Lower lobe of right lung (tissue), 2 donors: ENCODE results near the gene TINAGL1. TPM values are rescaled to one million over a fixed set of nuclear protein-coding genes. Genes with fewer than 3 reads are reported as not detected.
A peak's percentile ranks its signal among the peaks of the same experiment; 100 is the strongest.

Experiments
- ATAC-seq, 2 donors: fragments of 200-7000 bp; cut with Tn5 transposase; one replicate each; pipeline ENCODE4 v1.9.1; 2020 to 2022; ENCODE audit warnings: mild to moderate bottlenecking in 2 of 2, moderate library complexity in 2 of 2
- DNase-seq: peaks from one replicate; pipeline ENCODE4 v3.0.0-alpha.2; 2020
- H3K27ac ChIP-seq: fragments of 200-600 bp; one replicate; pipeline ENCODE4 v1.8.0; 2022
- H3K27me3 ChIP-seq: fragments of 200-600 bp; one replicate; pipeline ENCODE4 v1.8.0; 2022; ENCODE audit warnings: low read depth
- H3K36me3 ChIP-seq: fragments of 200-600 bp; one replicate; pipeline ENCODE4 v1.8.0; 2022; ENCODE audit warnings: mild to moderate bottlenecking
- H3K4me1 ChIP-seq: fragments of 200-600 bp; one replicate; pipeline ENCODE4 v1.8.0; 2022
- H3K4me3 ChIP-seq: fragments of 200-600 bp; one replicate; pipeline ENCODE4 v1.8.0; 2022; ENCODE audit warnings: mild to moderate bottlenecking
- H3K9me3 ChIP-seq: fragments of 200-600 bp; one replicate; pipeline ENCODE4 v1.8.0; 2022
- CTCF ChIP-seq: fragments of 200-600 bp; IDR thresholded peaks from one replicate; pipeline ENCODE4 v1.8.0; 2022; ENCODE audit warnings: antibody characterized with exemption, mild to moderate bottlenecking
- intact Hi-C: fragments of 100-400 bp; cut with DNase I; formaldehyde crosslinking; loops from one replicate; pipeline ENCODE4 v1.11.0; 2022
- total RNA-seq: library from RNA; stranded (reverse); fragmentation: NEBNext Ultra II Directional; extraction: Animal tissue kit (Norgen Biotek cat#: 25700); gene quantifications from one replicate; pipeline ENCODE4 v1.2.1, GENCODE V29; 2021
- donor health status: DM: no; HTN: yes; CAD: no; lungs with severe emphysema.

The TINAGL1 gene
- total RNA-seq, 1 donor from 2014 or later = 64.5 TPM

GRCh38 chr1:31624731-31625514 lies 48.6 kb downstream of the TINAGL1 start:
- no peak overlapping the region for H3K27ac ChIP-seq
- no peak for ATAC-seq
- peaks cover 40% of the 10 kb centered on the region for H3K4me1 ChIP-seq

GRCh38 chr1:31625561-31626222 lies 49.4 kb downstream of the TINAGL1 start:
- no peak for ATAC-seq
- H3K36me3 ChIP-seq = peaks cover 34% of the 10 kb centered on the region

More at GRCh38 chr1:31624731-31625514, 48.6 kb downstream of the TINAGL1 start:
- H3K27me3 ChIP-seq = no peaks in the 10 kb centered on the region
- H3K4me3 ChIP-seq = no peak overlapping the region
- no peak for TF ChIP-seq CTCF
- H3K36me3 ChIP-seq = peaks cover 26% of the 10 kb centered on the region
- intact Hi-C loops = no loop called here
- no peak for DNase-seq
- no peaks in the 10 kb centered on the region for H3K9me3 ChIP-seq

GRCh38 chr1:31626223-31627207 lies 50.2 kb downstream of the TINAGL1 start:
- ATAC-seq (no peak), DNase-seq (no peak)
- Histone ChIP-seq H3K27me3 (no peaks in the 10 kb centered on the region), H3K9me3 (no peaks in the 10 kb centered on the region), H3K27ac (peak overlapping the region; percentile 80), H3K36me3 (peaks cover 42% of the 10 kb centered on the region), H3K4me1 (peaks cover 42% of the 10 kb centered on the region), H3K4me3 (no peak overlapping the region)
- intact Hi-C loops = no loop called here
- no peak for TF ChIP-seq CTCF

More at GRCh38 chr1:31625561-31626222, 49.4 kb downstream of the TINAGL1 start:
- Histone ChIP-seq H3K27ac (peak overlapping the region; percentile 80), H3K9me3 (no peaks in the 10 kb centered on the region), H3K4me3 (no peak overlapping the region), H3K27me3 (no peaks in the 10 kb centered on the region), H3K4me1 (peaks cover 42% of the 10 kb centered on the region)
- intact Hi-C loops = no loop called here
- TF ChIP-seq CTCF = no peak
- DNase-seq = no peak

GRCh38 chr1:31627301-31627929 lies 51.1 kb downstream of the TINAGL1 start:
- intact Hi-C loops = no loop called here
- H3K27me3 ChIP-seq = no peaks in the 10 kb centered on the region
- no peak for TF ChIP-seq CTCF
- H3K36me3 ChIP-seq = peaks cover 51% of the 10 kb centered on the region
- ATAC-seq (peak; percentile 83 to 85), DNase-seq (peak; percentile 85)
- no peaks in the 10 kb centered on the region for H3K9me3 ChIP-seq
- peak overlapping the region; percentile 80 for H3K27ac ChIP-seq
- H3K4me3 ChIP-seq = no peak overlapping the region
- peaks cover 42% of the 10 kb centered on the region for H3K4me1 ChIP-seq
